Skeletal muscle satellite cell (primary cell): ENCODE data around the gene RPH3AL.

Source experiments
- H3K27me3 ChIP-seq: 2 replicates; pipeline ENCODE4 v1.7.0; 2013; ENCODE audit warnings: low read length; ENCODE audit not compliant: control insufficient read depth, insufficient read depth
- H3K36me3 ChIP-seq: 2 replicates; pipeline ENCODE4 v1.7.0; 2013; ENCODE audit warnings: mild to moderate bottlenecking, control low read depth, low read length; ENCODE audit not compliant: insufficient read depth
- H3K4me1 ChIP-seq: 2 replicates; pipeline ENCODE4 v1.7.0; 2013; ENCODE audit warnings: low read length; ENCODE audit not compliant: control insufficient read depth, insufficient read depth
- H3K4me2 ChIP-seq: 2 replicates; pipeline ENCODE4 v1.7.0; 2013; ENCODE audit warnings: mild to moderate bottlenecking, low read length
- H3K4me3 ChIP-seq: 2 replicates; pipeline ENCODE4 v1.7.0; 2013; ENCODE audit warnings: low read length
- H3K9ac ChIP-seq: 2 replicates; pipeline ENCODE4 v1.7.0; 2013; ENCODE audit warnings: mild to moderate bottlenecking, low read depth, low read length, moderate library complexity
- H3K9me3 ChIP-seq: replicated peaks from 2 replicates; pipeline ENCODE4 v1.7.0; 2013; ENCODE audit warnings: mild to moderate bottlenecking, control low read depth, low read length

Gene RPH3AL

GRCh38 chr17:329784-330420, 22.7 kb downstream of the RPH3AL start:
- Histone ChIP-seq H3K4me2 (no peak overlapping the region), H3K36me3 (no peaks in the 10 kb centered on the region), H3K4me1 (peaks cover 36% of the 10 kb centered on the region), H3K9me3 (no peaks in the 10 kb centered on the region), H3K4me3 (no peak overlapping the region), H3K9ac (no peak overlapping the region), H3K27me3 (peaks cover 15% of the 10 kb centered on the region)

GRCh38 chr17:327971-328370, 24.6 kb downstream of the RPH3AL start:
- Histone ChIP-seq H3K4me3 (no peak overlapping the region), H3K27me3 (peaks cover 12% of the 10 kb centered on the region), H3K9me3 (no peaks in the 10 kb centered on the region), H3K9ac (no peak overlapping the region), H3K4me2 (no peak overlapping the region), H3K36me3 (no peaks in the 10 kb centered on the region), H3K4me1 (peaks cover 22% of the 10 kb centered on the region)

GRCh38 chr17:327296-327695, 25.3 kb downstream of the RPH3AL start:
- no peak overlapping the region for H3K9ac ChIP-seq
- H3K27me3 ChIP-seq = peaks cover 12% of the 10 kb centered on the region

GRCh38 chr17:326010-326621, 26.5 kb downstream of the RPH3AL start:
- H3K9me3 ChIP-seq = no peaks in the 10 kb centered on the region
- H3K4me3 ChIP-seq = no peak overlapping the region
- H3K4me2 ChIP-seq = no peak overlapping the region
- H3K9ac ChIP-seq = no peak overlapping the region
- no peaks in the 10 kb centered on the region for H3K36me3 ChIP-seq
- H3K4me1 ChIP-seq = peaks cover 3% of the 10 kb centered on the region
- peaks cover 6% of the 10 kb centered on the region for H3K27me3 ChIP-seq

More at GRCh38 chr17:327296-327695, 25.3 kb downstream of the RPH3AL start:
- Histone ChIP-seq H3K4me2 (no peak overlapping the region), H3K9me3 (no peaks in the 10 kb centered on the region), H3K4me3 (no peak overlapping the region), H3K36me3 (no peaks in the 10 kb centered on the region), H3K4me1 (peaks cover 15% of the 10 kb centered on the region)

GRCh38 chr17:325270-326009, 27.2 kb downstream of the RPH3AL start:
- peaks cover 2% of the 10 kb centered on the region for H3K27me3 ChIP-seq

GRCh38 chr17:323721-324571, 28.7 kb downstream of the RPH3AL start:
- H3K4me3 ChIP-seq = no peak overlapping the region
- no peak overlapping the region for H3K9ac ChIP-seq
- no peaks in the 10 kb centered on the region for H3K36me3 ChIP-seq
- peaks cover 2% of the 10 kb centered on the region for H3K27me3 ChIP-seq
- H3K4me2 ChIP-seq = no peak overlapping the region
- no peaks in the 10 kb centered on the region for H3K4me1 ChIP-seq
- H3K9me3 ChIP-seq = no peaks in the 10 kb centered on the region

More at GRCh38 chr17:325270-326009, 27.2 kb downstream of the RPH3AL start:
- Histone ChIP-seq H3K4me1 (no peaks in the 10 kb centered on the region), H3K36me3 (no peaks in the 10 kb centered on the region), H3K9me3 (no peaks in the 10 kb centered on the region), H3K4me3 (no peak overlapping the region), H3K9ac (no peak overlapping the region), H3K4me2 (no peak overlapping the region)

- Histone ChIP-seq H3K36me3 (no peaks in the 10 kb centered on the region), H3K4me1 (no peaks in the 10 kb centered on the region), H3K9ac (no peak overlapping the region), H3K27me3 (peaks cover 2% of the 10 kb centered on the region), H3K9me3 (no peaks in the 10 kb centered on the region), H3K4me3 (no peak overlapping the region), H3K4me2 (no peak overlapping the region)
These were observed 29.4 kb downstream of the RPH3AL start for GRCh38 chr17:323181-323580.

- H3K4me3 ChIP-seq = no peak overlapping the region
- no peak overlapping the region for H3K4me2 ChIP-seq
- no peaks in the 10 kb centered on the region for H3K36me3 ChIP-seq
- no peaks in the 10 kb centered on the region for H3K9me3 ChIP-seq
- H3K4me1 ChIP-seq = no peaks in the 10 kb centered on the region
- H3K9ac ChIP-seq = no peak overlapping the region
- peaks cover 2% of the 10 kb centered on the region for H3K27me3 ChIP-seq
These were observed 30.4 kb downstream of the RPH3AL start for GRCh38 chr17:322006-322780.

- H3K4me2 ChIP-seq = no peak overlapping the region
- no peak overlapping the region for H3K4me3 ChIP-seq
- H3K27me3 ChIP-seq = peaks cover 2% of the 10 kb centered on the region
- no peaks in the 10 kb centered on the region for H3K4me1 ChIP-seq
- H3K9me3 ChIP-seq = no peaks in the 10 kb centered on the region
- no peak overlapping the region for H3K9ac ChIP-seq
- no peaks in the 10 kb centered on the region for H3K36me3 ChIP-seq
These were observed 31.1 kb downstream of the RPH3AL start for GRCh38 chr17:321386-321941.

GRCh38 chr17:320809-321385, 31.7 kb downstream of the RPH3AL start:
- Histone ChIP-seq H3K9ac (no peak overlapping the region), H3K4me2 (no peak overlapping the region), H3K4me3 (no peak overlapping the region)

More at GRCh38 chr17:320809-321385, 31.7 kb downstream of the RPH3AL start:
- no peaks in the 10 kb centered on the region for H3K4me1 ChIP-seq
- peaks cover 2% of the 10 kb centered on the region for H3K27me3 ChIP-seq
- H3K9me3 ChIP-seq = no peaks in the 10 kb centered on the region
- no peaks in the 10 kb centered on the region for H3K36me3 ChIP-seq
